ENCODE results near the gene TRIP10.

Gene TRIP10

DNA sequence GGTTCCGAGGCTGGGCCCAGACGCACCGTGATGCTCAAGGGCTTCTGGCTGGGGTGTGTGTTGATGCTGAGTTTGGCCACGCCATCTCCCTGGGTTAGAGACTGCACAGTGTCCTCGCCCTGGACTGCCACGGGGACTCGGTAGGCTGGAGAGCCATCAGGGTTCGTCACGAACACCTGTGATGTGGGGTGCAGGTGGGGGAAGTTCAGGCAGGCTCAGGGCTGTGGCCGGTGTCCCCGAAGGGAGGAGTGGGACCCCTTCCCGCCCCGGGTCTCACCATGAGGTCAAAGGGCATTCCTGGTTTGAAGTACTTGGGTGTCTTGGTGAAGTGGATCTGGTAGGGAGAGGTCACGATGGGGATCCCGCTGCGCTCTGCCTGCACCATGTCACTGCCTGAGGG, 27.2 kb upstream of the TRIP10 start:
- no peak for DNase-seq

DNA sequence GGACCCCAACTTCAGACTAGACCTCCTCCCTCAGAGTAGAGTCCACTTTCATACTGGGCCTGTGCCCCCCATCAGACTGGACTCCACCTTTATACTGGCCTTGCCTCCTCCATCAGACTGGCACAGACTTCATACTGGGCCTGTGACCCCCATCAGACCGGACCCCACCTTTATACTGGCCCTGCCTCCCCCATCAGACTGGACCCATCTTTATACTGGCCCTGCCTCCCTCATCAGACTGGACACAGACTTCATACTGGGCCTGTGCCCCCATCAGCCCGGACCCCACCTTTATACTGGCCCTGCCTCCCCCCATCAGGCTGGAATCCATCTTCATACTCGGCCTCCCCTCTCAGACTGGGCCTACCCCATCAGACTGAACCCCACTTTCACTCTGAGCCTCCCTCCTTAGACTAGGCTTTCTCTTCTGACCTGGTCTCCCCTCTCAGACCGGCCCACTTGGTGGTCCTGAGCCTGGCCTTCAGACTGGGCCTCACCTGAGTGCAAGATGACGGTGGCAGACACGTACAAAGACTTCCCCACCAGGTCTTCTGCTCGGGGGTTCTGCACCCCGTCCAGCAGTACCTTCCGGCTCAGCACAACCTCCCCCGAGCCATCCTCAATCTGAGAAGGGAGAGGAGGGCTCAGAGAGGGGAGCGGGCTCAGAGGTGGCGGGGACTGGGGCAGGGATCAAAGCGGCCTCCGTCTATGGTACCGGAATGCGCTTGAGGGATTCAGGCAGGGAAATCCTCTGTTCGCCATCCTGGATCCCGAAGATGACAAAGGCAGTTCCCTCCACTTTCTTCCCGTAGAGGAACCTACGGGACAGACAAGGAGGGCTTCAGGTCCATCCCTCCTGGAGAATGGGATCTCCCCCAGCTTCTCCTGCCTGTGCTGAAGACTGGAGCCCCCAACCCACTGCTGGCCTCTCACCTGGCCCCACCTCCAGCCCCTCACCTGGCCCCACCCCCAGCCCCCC, 26.5 kb upstream of the TRIP10 start:
- DNase-seq = no peak

DNA sequence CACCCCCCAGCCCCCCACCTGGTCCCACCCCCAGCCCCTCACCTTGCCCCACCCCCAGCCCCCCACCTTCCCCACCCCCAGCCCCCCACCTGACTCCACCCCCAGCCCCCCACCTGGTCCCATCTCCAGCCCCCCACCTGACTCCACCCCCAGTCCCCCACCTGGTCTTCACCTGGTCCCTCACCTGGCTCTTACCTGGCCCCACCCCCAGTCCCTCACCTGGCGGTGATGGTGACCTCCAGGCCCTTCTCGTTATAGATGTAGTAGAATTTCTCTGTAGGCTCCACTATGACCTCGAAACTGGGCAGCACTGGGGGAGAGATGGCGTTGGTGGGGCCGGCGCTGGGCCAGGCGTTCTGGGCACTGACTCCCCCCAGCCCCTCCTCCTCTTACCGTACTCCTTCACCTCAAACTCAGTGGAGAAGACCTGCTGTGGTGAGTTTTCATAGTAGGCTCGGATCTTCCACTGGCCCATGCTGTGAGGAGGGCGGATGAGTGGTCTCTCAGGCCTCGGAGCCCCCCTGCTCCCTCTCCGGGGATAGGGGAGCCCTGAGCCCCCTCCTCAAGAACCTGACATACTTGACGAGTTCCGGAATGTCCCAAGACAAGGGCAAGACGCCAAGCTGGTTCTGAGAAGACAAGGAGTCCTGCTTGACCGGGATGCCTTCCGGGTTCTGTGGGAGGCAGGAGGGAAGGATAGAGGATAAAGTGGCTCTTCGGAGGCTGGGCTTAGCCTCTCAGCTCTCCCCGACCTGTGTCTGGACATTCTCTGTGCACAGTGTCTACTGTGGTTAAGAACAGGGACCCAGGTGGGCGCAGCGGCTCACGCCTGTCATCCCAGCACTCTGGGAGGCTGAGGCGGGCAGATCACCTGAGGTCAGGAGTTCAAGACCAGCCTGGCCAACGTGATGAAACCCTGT, 25.4 kb upstream of the TRIP10 start:
- DNase-seq = no peak

DNA sequence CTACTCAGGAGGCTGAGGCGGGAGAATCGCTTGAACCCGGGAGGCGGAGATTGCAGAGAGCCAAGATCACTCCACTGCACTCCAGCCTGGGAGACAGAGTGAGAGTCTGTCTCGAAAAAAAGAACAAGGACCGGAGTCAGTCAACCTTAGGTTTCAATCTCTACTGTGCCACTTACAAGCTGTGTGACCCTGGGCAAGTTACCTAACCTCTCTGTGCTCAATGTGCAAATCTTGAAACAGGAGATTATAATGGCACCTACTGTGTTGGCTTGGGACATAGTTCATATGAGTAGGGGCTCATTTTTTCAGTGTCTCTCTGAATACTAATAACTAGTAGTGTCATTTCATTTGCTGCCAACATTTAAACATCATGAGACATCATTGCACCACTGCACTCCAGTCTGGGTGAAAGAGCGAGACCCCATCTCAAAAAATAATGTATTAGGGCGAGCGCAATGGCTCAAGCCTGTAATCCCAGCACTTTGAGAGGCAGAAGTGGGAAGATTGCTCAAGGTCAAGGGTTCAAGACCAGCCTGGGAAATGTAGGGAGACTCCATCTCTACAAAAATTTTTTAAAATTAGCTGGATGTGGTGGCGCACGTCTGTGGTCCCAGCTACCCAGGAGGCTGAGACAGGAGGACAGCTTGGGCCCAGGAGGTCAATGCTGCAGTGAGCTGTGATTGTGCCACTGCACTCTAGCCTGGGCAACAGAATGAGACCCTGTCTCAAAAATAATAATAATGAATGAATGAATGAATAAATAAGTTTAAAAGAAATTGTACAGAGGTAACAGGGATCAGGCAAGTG, 24.5 kb upstream of the TRIP10 start:
- DNase-seq = no peak

DNA sequence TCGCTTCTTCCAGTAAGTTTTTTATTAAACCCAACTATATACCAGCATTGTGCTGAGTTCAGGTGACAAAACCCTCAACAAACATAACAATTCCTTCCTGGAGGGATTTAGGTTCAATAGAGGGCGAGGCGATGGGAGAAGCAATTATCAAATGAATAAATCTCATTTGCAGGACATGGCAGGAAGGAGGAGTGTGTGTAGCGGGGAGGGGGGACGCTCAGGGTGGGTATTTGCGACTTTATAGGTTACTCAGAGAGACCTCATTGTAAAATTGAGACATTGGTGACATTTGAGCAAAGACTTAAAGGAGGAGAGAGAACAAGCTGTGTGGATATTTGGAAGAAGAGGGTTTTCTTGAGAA, 22.9 kb upstream of the TRIP10 start:
- DNase-seq = no peak

DNA sequence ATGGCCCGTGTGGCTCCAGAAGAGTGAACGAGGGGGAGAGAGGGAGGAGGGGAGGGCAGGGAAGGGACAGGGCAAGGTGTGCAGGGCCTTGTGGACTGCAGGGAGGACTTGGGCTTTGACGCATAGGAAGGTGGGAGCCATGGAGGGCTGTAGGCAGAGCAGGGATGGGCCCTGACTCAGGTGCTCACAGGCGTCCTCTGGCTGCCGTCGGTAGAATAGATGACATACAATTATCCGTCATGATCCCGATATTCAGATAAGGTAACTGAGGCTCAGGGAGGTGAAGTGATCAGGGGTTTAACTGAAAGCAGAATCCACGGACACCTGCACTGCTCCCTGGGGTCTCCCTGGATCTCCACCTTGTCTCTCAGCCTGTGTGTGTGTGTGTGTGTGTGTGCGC, 22.4 kb upstream of the TRIP10 start:
- no peak for DNase-seq

DNA sequence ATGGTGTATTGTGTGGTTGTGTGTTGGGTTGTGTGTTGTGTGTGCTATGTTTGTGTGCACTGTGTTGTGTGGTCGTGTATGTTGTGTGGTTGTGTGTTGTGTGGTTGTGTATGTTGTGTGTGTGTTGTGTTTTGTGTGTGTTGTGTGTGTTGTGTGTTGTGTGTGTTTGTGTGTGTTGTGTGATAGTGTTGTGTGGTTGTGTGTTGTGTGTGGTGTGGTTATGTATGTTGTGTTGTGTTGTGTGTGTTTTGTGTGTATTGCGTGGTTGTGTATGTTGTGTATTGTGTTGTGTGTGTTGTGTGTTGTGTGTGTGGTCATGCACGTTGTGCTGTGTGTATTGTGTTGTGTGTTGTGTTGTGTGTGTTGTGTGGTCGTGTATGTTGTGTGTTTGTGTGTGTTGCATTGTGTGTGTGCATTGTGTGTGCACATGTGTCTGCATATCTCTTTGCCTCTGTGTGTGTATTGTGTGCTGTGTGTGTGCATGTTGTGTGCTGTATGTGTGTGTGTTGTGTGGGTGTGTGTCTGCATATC, 22.0 kb upstream of the TRIP10 start:
- no peak for DNase-seq

DNA sequence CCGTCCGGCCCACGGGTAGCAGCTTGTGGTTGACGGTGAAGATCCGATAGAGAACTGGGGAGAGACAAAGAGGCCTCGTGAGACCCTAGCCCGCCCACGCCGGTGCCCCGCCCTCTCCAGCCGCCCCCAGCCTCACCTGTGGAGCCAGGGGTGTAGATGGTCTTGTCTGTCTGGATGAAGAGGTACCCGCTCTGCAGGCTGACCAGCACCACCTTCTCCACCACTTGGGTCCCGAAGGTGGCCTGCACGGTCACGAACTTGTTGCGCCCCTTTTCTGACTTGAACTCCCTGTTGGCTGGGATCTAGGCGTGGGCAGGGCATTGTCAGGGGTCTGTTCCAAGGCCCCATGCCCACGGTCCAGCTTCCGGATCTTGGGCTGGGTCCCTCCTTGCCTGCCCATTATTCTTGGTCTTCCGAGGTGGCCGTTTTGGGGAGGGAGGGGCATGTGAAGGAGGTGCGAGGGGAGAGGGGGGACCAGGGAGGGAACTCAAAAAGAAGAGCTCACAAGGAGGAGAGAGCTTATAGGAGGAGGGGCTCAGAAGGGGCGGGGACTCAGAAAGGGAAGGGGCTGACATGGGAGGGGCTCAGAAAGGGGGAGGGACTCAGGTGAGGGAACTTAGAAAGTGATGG, 21.3 kb upstream of the TRIP10 start:
- no peak for DNase-seq

DNA sequence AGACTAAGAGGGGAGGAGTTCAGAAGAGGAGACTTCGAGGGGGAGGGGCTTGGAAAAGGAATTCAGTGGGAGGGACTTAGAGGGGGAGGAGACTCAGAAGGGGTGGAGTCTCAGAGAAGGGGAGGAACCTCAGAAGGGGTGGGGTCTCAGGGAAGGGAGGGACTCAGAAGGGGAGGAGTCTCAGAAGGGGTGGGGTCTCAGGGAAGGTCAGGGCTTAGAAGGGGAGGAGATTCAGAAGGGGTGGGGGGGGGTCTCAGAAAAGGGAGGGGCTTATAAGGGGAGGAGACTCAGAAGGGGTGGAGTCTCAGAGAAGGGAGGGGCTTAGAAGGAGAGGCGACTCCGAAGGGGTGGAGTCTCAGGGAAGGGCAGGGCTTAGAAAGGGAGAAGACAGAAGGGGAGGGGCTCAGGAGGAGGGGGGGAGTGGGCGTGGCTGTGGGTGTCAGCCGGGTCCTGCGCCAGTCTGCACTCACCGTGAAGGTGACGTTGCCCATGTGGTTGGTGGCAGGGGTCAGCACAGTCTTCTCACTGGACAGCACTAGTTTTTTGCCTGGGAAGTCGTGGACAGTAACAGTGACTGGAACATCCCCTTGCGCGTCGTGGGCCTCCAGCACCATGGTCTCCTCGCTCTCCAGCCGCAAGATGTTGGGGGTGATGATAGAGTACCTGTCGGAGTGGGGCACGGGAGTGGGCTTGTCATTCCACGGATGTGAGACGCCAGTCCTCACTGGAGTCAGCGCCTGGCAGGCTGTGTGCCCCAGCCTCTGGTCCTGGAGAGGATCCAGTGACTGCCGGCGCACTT, 20.5 kb upstream of the TRIP10 start:
- peak in 1 of 2 donors; percentile 39 for DNase-seq

DNA sequence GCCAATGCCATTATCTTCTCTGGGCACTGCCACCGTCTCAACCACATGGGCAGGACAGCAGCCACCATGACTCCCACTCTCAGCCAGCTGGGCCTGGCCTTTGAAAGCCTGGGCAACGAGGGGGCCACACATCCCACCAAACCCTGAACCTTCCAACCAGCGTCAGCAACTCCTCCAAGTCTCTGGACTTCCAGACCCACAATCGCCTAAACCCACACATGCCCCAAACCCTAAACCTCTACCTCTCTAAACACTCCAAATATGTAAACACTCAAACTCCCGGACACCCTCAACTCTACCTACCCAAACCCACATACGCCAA, 20.0 kb upstream of the TRIP10 start:
- no peak for DNase-seq

DNA sequence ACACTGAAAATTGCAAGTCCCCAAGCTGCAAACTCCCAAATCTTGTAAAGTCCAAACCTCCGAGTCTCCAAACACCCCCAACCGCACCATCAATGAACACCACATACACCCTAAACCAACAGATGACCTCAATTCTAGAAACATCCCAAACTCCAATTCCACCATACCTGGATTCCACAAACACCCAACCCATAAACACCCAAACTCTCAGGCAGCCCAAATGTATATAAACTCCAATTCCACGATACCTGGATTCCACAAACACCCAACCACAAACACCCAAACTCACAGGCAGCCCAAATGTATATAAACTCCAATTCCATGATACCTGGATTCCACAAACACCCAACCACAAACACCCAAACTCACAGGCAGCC, 19.5 kb upstream of the TRIP10 start:
- DNase-seq = no peak

DNA sequence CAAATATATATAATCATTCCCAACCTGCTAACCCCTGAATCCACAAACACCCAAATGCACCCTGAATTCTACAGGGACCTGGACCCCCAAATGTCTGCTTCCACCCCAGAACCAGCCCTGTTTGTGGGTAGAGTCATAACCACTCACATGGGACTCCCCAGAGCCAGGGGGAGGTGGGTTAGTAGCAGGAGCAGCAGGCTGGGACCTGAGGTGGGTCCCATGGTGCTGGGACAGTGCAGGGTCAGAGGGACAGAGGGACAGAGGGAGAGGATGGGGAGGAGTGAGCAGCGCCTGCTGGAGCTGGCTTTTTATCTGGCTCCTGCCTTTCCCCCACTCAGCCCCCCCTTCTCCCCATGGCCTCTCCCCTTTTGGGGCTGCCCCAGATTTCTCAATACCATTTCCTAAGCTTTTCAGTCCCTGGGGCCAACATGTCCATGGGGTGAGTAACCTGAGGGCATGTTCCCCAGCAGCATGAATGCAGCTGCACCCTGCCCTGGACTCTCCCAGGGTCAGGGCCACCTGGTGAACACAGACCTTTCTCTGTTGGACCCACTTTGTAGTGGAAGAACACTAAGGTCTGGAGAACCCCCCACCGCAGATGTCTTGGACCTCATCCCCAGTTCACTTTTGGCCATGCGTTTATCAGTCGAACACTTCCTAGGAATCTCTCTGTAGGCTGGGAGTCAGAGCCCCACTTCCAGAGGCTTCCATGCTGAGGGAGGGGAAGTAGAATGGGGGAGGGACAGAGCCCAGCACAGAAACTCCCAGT, 18.9 kb upstream of the TRIP10 start, which contains the start of gene C3:
Gene C3, minus strand, starts transcription at position 282 of the 769 bp plus-strand sequence. Its CDS starts 61 bp downstream, at position 221.
- DNase-seq = peak; percentile 92 to 97

DNA sequence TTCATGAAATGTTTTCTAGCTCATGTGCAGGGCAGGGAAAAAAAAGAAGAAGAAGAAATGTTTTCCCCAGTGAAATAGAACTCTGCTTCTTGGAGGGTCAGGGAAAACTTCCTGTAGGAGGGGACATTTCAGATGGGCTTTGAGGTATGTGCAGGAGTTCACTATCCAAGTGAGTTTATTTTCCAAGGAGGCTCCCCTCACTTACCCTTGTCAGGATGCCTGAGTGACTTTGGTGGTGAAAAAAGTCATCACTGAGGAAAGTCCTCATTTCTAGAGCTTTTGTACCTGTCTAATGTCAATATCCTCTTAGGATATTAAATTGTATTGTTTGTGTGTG, 18.4 kb upstream of the TRIP10 start:
- peak; percentile 58 to 77 for DNase-seq

DNA sequence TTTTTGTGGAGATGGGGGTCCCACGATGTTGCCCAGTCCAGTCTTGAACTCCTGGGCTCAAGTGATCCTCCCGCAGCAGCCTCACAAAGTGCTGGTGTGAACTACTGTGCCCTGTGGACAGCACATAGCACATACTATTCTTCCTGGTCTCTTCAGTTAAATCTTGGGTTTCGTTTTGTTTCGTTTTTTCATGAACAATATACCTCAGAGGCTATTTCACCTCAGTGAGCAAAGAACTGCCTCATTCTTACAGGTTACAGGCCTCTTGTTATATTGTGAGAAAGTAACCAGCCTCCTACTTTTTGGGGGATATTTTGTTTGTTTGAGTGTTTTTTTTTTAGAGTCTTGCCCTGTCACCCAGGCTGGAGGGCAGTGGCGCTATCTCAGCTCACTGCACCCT, 17.7 kb upstream of the TRIP10 start:
- DNase-seq = no peak

DNA sequence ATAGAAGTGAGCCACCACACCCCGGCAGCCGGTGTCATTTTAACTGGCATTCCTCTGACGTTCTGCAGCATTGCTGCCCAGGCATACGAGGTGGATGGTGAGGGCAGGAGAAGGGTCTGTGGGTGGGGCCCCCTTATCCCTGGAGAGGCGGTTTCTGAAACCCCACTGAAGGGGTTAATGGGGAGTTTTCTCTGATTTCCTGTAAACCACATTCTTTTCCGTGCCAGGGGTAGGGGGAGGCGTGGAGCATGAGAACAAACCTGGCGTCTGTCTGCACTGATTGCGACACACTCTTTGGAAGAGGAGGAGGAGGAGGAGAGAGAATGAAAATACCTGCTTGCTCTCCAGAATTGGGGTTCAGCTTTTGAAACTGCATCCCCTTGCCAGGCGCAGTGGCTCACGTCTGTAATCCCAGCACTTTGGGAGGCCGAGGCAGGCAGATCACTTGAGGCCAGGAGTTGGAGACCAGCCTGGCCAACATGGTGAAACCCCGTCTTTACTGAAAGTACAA, 16.3 kb upstream of the TRIP10 start:
- no peak for DNase-seq

DNA sequence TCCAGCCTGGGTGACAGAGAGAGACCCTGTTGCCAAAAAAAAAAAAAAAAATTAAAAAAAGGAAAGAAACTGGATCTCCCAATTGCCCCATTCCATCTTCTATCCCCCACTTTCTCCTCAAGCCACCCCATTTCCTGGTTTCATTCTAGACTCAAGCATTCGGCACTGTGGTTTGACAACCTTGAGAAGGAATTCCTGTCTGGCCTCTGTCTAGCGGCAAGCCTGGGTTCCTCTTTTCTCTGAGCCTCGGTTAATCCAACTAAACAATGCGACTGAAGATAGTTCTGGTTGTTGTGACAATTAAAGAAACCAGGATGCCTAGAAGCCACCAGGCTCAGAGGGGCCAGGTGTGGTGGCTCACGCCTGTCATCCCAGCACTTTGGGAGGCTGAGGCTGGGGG, 15.7 kb upstream of the TRIP10 start:
- DNase-seq = peak in 1 of 2 donors; percentile 45

DNA sequence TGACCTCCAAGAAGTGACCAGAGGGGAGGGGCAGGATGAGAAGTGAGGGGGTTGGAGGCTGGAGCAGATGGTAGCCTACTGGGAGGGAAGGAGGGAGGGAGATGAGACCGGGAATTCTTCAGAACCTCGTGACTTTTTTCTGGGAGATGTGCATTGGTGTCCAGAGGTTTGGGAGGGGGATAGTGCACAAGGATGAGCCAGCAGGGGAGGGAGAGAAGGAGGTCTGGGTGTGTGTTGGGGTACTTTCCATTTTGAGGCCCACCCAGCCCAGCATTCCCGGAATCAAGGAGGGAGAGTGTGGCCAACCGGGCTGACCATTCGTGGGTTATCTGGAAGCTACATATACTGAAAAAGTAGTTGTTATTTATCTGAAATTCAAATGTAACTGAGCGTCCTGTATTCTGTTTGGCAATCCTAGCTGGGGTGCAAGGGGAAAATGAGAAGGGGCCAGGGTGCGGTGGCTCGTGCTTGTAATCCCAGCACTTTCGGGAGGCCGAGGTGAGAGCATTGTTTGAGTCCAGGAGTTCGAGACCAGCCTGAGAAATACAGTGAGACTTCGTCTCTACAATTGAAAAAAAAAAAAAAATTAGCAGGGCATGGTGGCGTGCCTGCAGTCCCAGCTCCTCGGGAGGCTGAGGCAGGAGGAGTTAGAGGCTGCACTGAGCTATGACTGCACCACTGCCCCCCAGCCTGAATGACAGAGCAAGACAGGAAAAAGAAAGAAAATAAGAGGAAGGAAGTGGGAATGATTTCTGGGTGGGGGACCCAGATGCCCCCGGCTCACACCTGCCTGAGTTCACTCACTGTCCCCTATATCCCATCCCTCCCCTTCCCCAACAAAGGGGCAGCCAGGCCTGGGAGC, 14.6 kb upstream of the TRIP10 start:
- DNase-seq = no peak

DNA sequence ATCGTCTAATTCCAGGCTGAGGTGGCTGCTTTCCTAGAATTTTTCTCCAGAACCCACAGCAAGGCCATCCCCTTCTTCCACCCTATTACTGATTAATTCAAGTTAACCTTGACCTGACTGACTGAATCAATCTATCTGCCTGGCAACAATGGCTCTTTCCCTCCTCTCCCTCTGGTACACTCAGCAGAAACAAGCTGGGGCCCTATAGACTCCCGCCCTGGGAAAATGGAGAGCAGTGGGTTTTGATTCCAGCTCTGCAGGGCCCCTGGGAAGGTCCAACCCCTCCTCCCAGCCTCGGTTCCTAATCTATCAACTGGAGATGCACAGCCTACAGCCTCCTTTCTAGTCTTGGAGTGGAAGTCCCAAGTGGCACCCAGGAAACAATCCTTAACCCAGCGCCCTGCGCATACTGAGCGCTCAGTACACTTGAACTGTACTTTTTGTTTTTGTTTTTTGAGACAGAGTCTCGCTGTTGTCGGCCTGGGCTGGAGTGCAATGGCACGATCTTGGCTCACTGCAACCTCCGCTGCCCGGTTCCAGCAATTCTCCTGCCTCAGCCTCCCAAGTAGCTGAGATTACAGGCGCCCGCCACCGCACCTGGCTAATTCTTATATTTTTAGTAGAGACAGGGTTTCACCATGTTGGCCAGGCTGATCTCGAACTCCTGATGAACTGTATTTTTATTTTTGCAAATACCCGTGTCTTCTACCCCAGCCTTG, 13.8 kb upstream of the TRIP10 start:
- DNase-seq = no peak

DNA sequence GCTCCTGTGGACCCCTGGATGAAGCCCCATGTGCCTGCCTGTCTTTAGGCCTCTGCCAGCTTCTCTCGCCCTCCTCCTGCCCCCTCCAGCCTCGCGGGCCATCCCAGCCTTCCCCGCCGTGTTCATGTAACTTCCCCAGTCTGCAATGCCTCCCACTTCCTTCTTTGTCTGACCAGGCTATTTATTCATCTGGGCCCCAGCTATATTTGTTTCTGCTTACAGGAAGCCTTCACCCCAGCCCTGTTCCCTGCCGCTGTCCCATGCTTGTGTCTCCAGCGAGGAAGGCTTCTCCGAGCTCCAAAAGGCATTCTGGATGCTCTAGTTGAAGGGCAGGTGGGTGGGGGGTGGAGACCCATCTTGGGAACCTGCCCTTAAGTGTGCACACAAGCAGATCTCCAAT, 11.1 kb upstream of the TRIP10 start:
- peak; percentile 72 to 77 for DNase-seq

All from inflammatory macrophage treated with lipopolysaccharide for 1 hour (primary cell).